Effector memory CD4-positive, alpha-beta T cell (primary cell): Measurements from ENCODE around the gene LIMK2.

Experiments used
- DNase-seq, 3 donors: peaks; one replicate each; pipeline ENCODE4 v3.0.0-alpha.2; 2020
- H3K27ac ChIP-seq: 2 replicates; pipeline ENCODE4 v1.7.0; 2013; ENCODE audit warnings: mild to moderate bottlenecking, low read length, moderate library complexity; ENCODE audit not compliant: insufficient read depth, poor library complexity, severe bottlenecking
- H3K27me3 ChIP-seq: replicated peaks from 2 replicates; pipeline ENCODE4 v1.7.0; 2013; ENCODE audit warnings: mild to moderate bottlenecking, low read length; ENCODE audit not compliant: insufficient read depth, control insufficient read depth, poor library complexity, severe bottlenecking
- H3K36me3 ChIP-seq: 2 replicates; pipeline ENCODE4 v1.7.0; 2013; ENCODE audit warnings: mild to moderate bottlenecking, low read length, moderate library complexity; ENCODE audit not compliant: control insufficient read depth, insufficient read depth
- H3K4me1 ChIP-seq: 2 replicates; pipeline ENCODE4 v1.7.0; 2013; ENCODE audit warnings: low read length, mild to moderate bottlenecking; ENCODE audit not compliant: control insufficient read depth, insufficient read depth, poor library complexity, severe bottlenecking
- H3K4me3 ChIP-seq: 2 replicates; pipeline ENCODE4 v1.7.0; 2013; ENCODE audit warnings: low read length, low read depth, mild to moderate bottlenecking; ENCODE audit not compliant: insufficient read depth, poor library complexity, severe bottlenecking
- H3K9me3 ChIP-seq: 2 replicates; pipeline ENCODE4 v1.7.0; 2013; ENCODE audit warnings: mild to moderate bottlenecking, low read length, moderate library complexity; ENCODE audit not compliant: control insufficient read depth

The LIMK2 gene

GRCh38 chr22:31248965-31249958, 37.2 kb downstream of the LIMK2 start:
- H3K27ac ChIP-seq = no peak overlapping the region
- no peaks in the 10 kb centered on the region for H3K9me3 ChIP-seq
- H3K27me3 ChIP-seq = no peaks in the 10 kb centered on the region
- peaks cover 15% of the 10 kb centered on the region for H3K4me1 ChIP-seq
- DNase-seq = no peak
- peaks cover 5% of the 10 kb centered on the region for H3K36me3 ChIP-seq
- H3K4me3 ChIP-seq = no peak overlapping the region

DNA sequence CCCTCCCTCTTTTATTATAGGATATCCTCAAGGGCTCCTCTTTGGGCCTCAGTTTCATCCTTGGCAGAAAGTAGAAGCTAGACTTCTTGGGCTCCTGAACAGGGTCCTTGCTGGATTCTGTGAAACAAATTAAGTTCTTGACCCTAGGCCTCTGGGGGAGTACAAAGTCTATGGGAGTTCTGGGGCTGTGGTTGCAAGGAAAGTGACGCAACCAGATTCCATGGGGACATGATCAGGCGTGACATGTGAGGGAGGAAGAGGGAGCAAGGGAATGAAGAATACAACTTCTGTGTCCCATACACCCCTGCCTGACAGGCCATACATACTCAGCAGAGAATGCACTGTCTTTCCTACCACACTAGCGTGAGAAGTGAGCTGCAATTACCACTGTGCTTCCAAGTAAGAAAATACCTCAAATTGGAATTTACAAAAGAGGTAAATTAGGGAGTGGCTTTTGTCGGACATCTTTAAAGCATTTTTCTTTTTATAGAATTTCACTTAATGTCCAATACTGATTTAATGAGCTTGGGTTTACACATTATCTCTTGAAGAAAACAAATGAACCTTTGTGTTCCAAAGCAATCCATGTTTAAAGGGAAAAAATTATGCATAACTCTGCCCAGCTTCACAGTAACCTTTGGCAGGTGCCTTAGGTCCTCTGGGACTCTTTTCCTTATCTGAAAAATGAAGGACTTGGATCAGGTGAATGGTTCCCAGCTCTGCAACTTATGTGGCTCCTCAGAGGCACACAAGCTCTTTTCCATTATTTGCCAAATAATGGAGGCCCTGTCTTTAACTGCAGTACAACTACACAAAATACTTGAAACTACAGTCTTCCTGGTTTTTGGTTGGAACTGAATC, 38.9 kb downstream of the LIMK2 start:
- H3K4me1 ChIP-seq = peaks cover 12% of the 10 kb centered on the region
- H3K27ac ChIP-seq = no peak overlapping the region

DNA sequence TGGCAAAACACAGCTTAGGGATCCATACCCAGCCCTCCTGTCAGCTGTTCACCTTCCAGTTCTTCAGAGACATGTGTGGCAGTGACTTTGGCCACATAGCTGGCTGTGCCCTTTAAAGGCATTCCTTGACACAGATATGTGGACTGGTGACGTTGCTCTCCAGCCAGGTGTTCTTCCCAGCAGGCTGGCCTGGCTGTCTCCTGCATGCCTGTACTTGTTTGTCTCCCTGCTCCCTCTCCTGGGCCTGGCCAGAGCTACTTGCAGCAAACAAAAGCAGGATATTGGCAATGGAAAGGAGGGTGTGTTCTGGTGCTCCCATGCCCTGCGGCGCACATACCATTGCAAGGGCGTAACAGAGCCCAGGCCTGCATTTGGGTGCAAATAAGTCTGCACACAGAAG, 41.9 kb downstream of the LIMK2 start:
- Histone ChIP-seq H3K27ac (no peak overlapping the region), H3K4me3 (no peak overlapping the region), H3K4me1 (no peaks in the 10 kb centered on the region), H3K36me3 (peaks cover 16% of the 10 kb centered on the region), H3K9me3 (no peaks in the 10 kb centered on the region), H3K27me3 (no peaks in the 10 kb centered on the region)
- no peak for DNase-seq

More for the DNA sequence above, 38.9 kb downstream of the LIMK2 start:
- no peak for DNase-seq
- H3K4me3 ChIP-seq = no peak overlapping the region
- peaks cover 5% of the 10 kb centered on the region for H3K36me3 ChIP-seq
- H3K9me3 ChIP-seq = no peaks in the 10 kb centered on the region
- no peaks in the 10 kb centered on the region for H3K27me3 ChIP-seq

- H3K9me3 ChIP-seq = no peaks in the 10 kb centered on the region
- no peaks in the 10 kb centered on the region for H3K4me1 ChIP-seq
- peaks cover 35% of the 10 kb centered on the region for H3K36me3 ChIP-seq
Observed at GRCh38 chr22:31259798-31260473, 47.8 kb downstream of the LIMK2 start.

DNA sequence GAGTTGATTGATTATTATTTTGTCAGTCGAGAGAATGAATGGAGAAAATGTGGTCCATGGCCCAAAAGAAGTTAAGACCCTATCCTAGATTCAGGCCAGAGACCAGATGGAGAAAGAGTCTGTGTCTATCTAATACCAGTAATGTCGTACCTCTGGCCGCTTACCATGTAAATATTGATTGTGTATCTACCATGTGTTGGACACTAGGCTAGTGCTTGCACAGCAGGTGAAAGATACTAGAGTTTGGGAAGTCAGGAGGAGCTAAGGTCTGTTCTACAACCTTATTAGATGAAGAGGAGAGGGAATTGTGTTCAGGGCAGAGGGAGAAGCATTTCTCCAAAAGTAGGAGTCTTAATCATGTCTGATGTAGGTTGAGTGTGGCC, 48.4 kb downstream of the LIMK2 start:
- no peaks in the 10 kb centered on the region for H3K27me3 ChIP-seq
- H3K4me3 ChIP-seq = no peak overlapping the region
- no peaks in the 10 kb centered on the region for H3K9me3 ChIP-seq
- no peaks in the 10 kb centered on the region for H3K4me1 ChIP-seq
- DNase-seq = no peak
- no peak overlapping the region for H3K27ac ChIP-seq
- peaks cover 35% of the 10 kb centered on the region for H3K36me3 ChIP-seq

More at GRCh38 chr22:31259798-31260473, 47.8 kb downstream of the LIMK2 start:
- H3K27me3 ChIP-seq = no peaks in the 10 kb centered on the region
- H3K4me3 ChIP-seq = no peak overlapping the region
- no peak overlapping the region for H3K27ac ChIP-seq
- no peak for DNase-seq

DNA sequence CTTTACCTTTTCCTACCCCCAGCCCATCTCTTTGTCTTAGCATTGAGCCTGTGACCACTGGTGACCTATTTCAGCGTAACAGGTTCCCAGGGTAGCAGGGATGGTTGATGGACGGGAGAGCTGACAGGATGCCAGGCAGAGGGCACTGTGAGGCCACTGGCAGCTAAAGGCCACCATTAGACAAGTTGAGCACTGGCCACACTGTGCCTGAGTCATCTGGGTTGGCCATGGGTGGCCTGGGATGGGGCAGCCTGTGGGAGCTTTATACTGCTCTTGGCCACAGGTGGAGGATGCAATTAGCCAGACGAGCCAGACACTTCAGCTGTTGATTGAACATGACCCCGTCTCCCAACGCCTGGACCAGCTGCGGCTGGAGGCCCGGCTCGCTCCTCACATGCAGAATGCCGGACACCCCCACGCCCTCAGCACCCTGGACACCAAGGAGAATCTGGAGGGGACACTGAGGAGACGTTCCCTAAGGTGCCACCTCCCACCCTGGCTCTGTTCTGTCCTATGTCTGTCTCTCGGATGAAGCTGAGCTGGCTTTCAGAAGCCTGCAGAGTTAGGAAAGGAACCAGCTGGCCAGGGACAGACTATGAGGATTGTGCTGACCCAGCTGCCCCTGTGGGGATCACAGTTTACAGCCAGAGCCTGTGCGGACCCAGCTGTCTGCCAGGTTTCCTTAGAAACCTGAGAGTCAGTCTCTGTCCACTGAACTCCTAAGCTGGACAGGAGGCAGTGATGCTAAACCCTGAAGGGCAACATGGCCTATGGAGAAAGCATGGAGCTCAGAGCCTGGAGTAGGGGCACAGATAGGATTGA, 50.4 kb downstream of the LIMK2 start:
- H3K27ac ChIP-seq = no peak overlapping the region
- H3K4me3 ChIP-seq = no peak overlapping the region
- H3K36me3 ChIP-seq = peaks cover 48% of the 10 kb centered on the region
- H3K9me3 ChIP-seq = no peaks in the 10 kb centered on the region
- no peaks in the 10 kb centered on the region for H3K27me3 ChIP-seq
- H3K4me1 ChIP-seq = no peaks in the 10 kb centered on the region
- no peak for DNase-seq

DNA sequence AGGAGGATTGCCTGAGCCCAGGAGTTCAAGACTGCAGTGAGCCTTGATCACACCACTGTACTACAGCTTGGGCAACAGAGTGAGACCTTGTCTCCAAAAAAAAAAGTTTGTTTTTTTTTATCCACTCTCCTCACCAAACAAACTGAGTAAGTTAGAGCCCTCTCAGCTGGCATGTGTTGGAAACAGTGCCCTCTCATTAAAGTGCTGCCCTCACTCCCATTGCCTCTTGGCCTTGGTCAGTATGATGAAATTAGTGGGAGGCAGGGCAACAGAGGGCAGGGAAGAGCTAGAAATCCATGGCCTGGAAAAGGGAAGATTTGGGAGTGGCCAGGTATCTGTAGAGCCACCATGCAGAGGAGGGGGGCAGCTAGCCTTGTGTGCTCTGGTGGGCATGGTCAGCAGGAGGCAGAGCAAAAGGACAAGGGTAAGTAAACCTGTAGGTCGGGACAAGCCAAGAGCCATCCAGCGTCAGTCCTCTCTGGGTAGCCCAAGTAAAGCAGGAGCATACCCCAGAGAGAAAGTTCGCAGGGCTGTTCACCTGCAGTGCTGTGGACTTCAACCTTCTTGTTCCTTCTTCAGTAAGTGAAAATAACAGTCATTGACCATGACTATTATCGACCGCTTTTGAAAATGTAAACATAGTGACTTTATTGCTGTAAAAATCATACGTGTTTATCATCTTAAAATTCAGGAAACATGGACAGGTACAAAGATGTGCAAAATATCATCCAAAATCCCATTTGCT, 52.0 kb downstream of the LIMK2 start:
- no peaks in the 10 kb centered on the region for H3K4me1 ChIP-seq
- H3K27me3 ChIP-seq = no peaks in the 10 kb centered on the region
- H3K9me3 ChIP-seq = no peaks in the 10 kb centered on the region
- no peak for DNase-seq
- H3K27ac ChIP-seq = no peak overlapping the region
- H3K4me3 ChIP-seq = no peak overlapping the region
- peaks cover 47% of the 10 kb centered on the region for H3K36me3 ChIP-seq

- Histone ChIP-seq H3K4me3 (no peak overlapping the region), H3K27ac (no peak overlapping the region), H3K27me3 (no peaks in the 10 kb centered on the region), H3K9me3 (no peaks in the 10 kb centered on the region), H3K4me1 (peaks cover 5% of the 10 kb centered on the region), H3K36me3 (peaks cover 31% of the 10 kb centered on the region)
- DNase-seq = no peak
Observed at GRCh38 chr22:31268281-31268680, 56.2 kb downstream of the LIMK2 start.
